ENCODE results near the gene CLCN4. TPM values are rescaled to one million over a fixed set of nuclear protein-coding genes. Genes with fewer than 3 reads are reported as not detected.

Gene CLCN4
- total RNA-seq, 1 donor from 2014 or later = 26.7 TPM

GRCh38 chrX:10159145-10159468 lies 2.3 kb downstream of the CLCN4 start:
- DNase-seq (ENCODE audit: missing footprints) = no peak
- intact Hi-C loops (cut with DNase I) = no loop called here
- ATAC-seq = no peak

- DNase-seq (ENCODE audit: missing footprints) = no peak
- intact Hi-C loops (cut with DNase I) = no loop called here
- peak; percentile 27 for ATAC-seq
Measured at GRCh38 chrX:10160211-10160610, 3.4 kb downstream of the CLCN4 start.

GRCh38 chrX:10163031-10163430 lies 6.3 kb downstream of the CLCN4 start:
- DNase-seq (ENCODE audit: missing footprints) (no peak), ATAC-seq (no peak)
- intact Hi-C loops (cut with DNase I) = no loop called here

- intact Hi-C loops (cut with DNase I) = no loop called here
- DNase-seq (ENCODE audit: missing footprints) (no peak), ATAC-seq (no peak)
Measured at GRCh38 chrX:10164879-10165278, 8.1 kb downstream of the CLCN4 start.

- no peak for ATAC-seq
- intact Hi-C loops (cut with DNase I) = no loop called here
- no peak for DNase-seq (ENCODE audit: missing footprints)
Measured at GRCh38 chrX:10165580-10166247, 8.9 kb downstream of the CLCN4 start.

GRCh38 chrX:10166248-10166716 lies 9.5 kb downstream of the CLCN4 start:
- ATAC-seq (no peak), DNase-seq (ENCODE audit: missing footprints) (no peak)
- intact Hi-C loops (cut with DNase I) = no loop called here

- ATAC-seq (peak; percentile 79), DNase-seq (ENCODE audit: missing footprints) (no peak)
- intact Hi-C loops (cut with DNase I) = no loop called here
Measured at GRCh38 chrX:10166731-10167151, 10.0 kb downstream of the CLCN4 start.

- DNase-seq (ENCODE audit: missing footprints) (no peak), ATAC-seq (no peak)
- intact Hi-C loops (cut with DNase I) = no loop called here
Measured at GRCh38 chrX:10167573-10167972, 10.8 kb downstream of the CLCN4 start.

GRCh38 chrX:10168226-10168625 lies 11.5 kb downstream of the CLCN4 start:
- ATAC-seq = no peak
- DNase-seq (ENCODE audit: missing footprints) = no peak
- intact Hi-C loops (cut with DNase I) = no loop called here

GRCh38 chrX:10169175-10169574 lies 12.4 kb downstream of the CLCN4 start:
- intact Hi-C loops (cut with DNase I) = no loop called here
- ATAC-seq = no peak

GRCh38 chrX:10171249-10171648 lies 14.5 kb downstream of the CLCN4 start:
- ATAC-seq (no peak), DNase-seq (ENCODE audit: missing footprints) (no peak)
- intact Hi-C loops (cut with DNase I) = no loop called here

More at GRCh38 chrX:10169175-10169574, 12.4 kb downstream of the CLCN4 start:
- no peak for DNase-seq (ENCODE audit: missing footprints)

- no peak for DNase-seq (ENCODE audit: missing footprints)
- no peak for ATAC-seq
- intact Hi-C loops (cut with DNase I) = no loop called here
Measured at GRCh38 chrX:10172877-10173276, 16.1 kb downstream of the CLCN4 start.

GRCh38 chrX:10173331-10173900 lies 16.6 kb downstream of the CLCN4 start:
- DNase-seq (ENCODE audit: missing footprints) (no peak), ATAC-seq (peak; percentile 59)
- intact Hi-C loops (cut with DNase I) = no loop called here

GRCh38 chrX:10174051-10174450 lies 17.3 kb downstream of the CLCN4 start:
- DNase-seq (ENCODE audit: missing footprints) = no peak
- intact Hi-C loops (cut with DNase I) = no loop called here
- no peak for ATAC-seq

GRCh38 chrX:10174810-10175209 lies 18.0 kb downstream of the CLCN4 start:
- DNase-seq (ENCODE audit: missing footprints) (no peak), ATAC-seq (no peak)
- intact Hi-C loops (cut with DNase I) = no loop called here

GRCh38 chrX:10175319-10175871 lies 18.6 kb downstream of the CLCN4 start:
- intact Hi-C loops (cut with DNase I) = no loop called here
- DNase-seq (ENCODE audit: missing footprints) = no peak
- no peak for ATAC-seq

- intact Hi-C loops (cut with DNase I) = no loop called here
- no peak for ATAC-seq
- no peak for DNase-seq (ENCODE audit: missing footprints)
Measured at GRCh38 chrX:10176121-10177003, 19.6 kb downstream of the CLCN4 start.

GRCh38 chrX:10177004-10177396 lies 20.2 kb downstream of the CLCN4 start:
- ATAC-seq (no peak), DNase-seq (ENCODE audit: missing footprints) (no peak)
- intact Hi-C loops (cut with DNase I) = no loop called here

GRCh38 chrX:10177601-10178000 lies 20.8 kb downstream of the CLCN4 start:
- no peak for ATAC-seq
- no peak for DNase-seq (ENCODE audit: missing footprints)
- intact Hi-C loops (cut with DNase I) = no loop called here

All from Right ventricle myocardium inferior (tissue), 1 donor.